K562 (cell line): ENCODE data around the gene PRKACA. TPM values are rescaled to one million over a fixed set of nuclear protein-coding genes. Genes with fewer than 3 reads are reported as not detected.

ENCODE experiments used
- ATAC-seq: fragments of 200-7000 bp; cut with Tn5 transposase; 3 replicates; pipeline ENCODE4 v1.9.1; 2020; ENCODE audit warnings: moderate library complexity
- BruUV-seq: library from RNA; stranded (reverse); fragments of 400-500 nt; replicated peaks from 2 replicates; lab custom pipeline; 2021; lab: Mats Ljungman, UMichigan
- CTCF ChIA-PET: fragments of 300-600 bp; formaldehyde crosslinking; extraction: SDS; loops from one replicate; lab custom pipeline; 2021; ENCODE audit warnings: low intra/inter-chr PET ratio; lab: Yijun Ruan, JAX
- POLR2A ChIA-PET: fragments of 300-600, 350-650 bp; sonication (Branson Sonifier 250); formaldehyde crosslinking; extraction: SDS; loops from one replicate; lab custom pipeline; 2021; ENCODE audit warnings: antibody characterized with exemption, inconsistent platforms; lab: Yijun Ruan, JAX
- DNase-seq, 4 experiments: peaks; one replicate each; pipeline versions ENCODE4 v3.0.0 to v3.0.0-alpha.2; 2011 to 2018; ENCODE audit warnings: low spot score in 3 of 4, mixed read lengths in 3 of 4; ENCODE audit errors: extremely low read depth in 1 of 4
- FAIRE-seq: peaks from 2 replicates; lab custom pipeline; 2011; peaks lifted over from hg19 to GRCh38; lab: Jason Lieb, UNC
- H2AFZ ChIP-seq: 2 replicates; pipeline ENCODE4 v1.6.0; 2011; ENCODE audit warnings: low read depth, low read length, control low read depth, inconsistent platforms
- H3K27ac ChIP-seq: fragments of 200-600 bp; 3 replicates; pipeline ENCODE4 v1.8.0; 2011; ENCODE audit warnings: low read depth, mild to moderate bottlenecking, control low read depth, inconsistent platforms, low read length, moderate library complexity, mixed read lengths; ENCODE audit errors: extremely low read depth
- H3K27me3 ChIP-seq, 2 experiments: fragments of 300-600 bp in 1 of 2; 2 replicates in 1 of 2; 3 replicates in 1 of 2; pipeline versions ENCODE4 v1.6.0 to v1.8.0; 2011; ENCODE audit warnings: inconsistent platforms in 2 of 2, low read length in 2 of 2, mild to moderate bottlenecking in 1 of 2, mixed read lengths in 1 of 2, moderate library complexity in 1 of 2; ENCODE audit not compliant: control insufficient read depth in 2 of 2, insufficient read depth in 2 of 2
- H3K36me3 ChIP-seq: fragments of 300-600 bp; 3 replicates; pipeline ENCODE4 v1.8.0; 2011; ENCODE audit warnings: mild to moderate bottlenecking, low read length, inconsistent platforms; ENCODE audit not compliant: control insufficient read depth, insufficient read depth
- H3K4me1 ChIP-seq, 2 experiments: fragments of 200-600 bp in 1 of 2; replicated peaks in 1 of 2; 2 replicates in 1 of 2; 3 replicates in 1 of 2; pipeline versions ENCODE4 v1.5.1 to v1.8.0; 2011; ENCODE audit warnings: inconsistent platforms in 2 of 2, low read length in 2 of 2, mild to moderate bottlenecking in 1 of 2, mixed read lengths in 1 of 2, moderate library complexity in 1 of 2; ENCODE audit not compliant: control insufficient read depth in 2 of 2, insufficient read depth in 2 of 2
- H3K4me2 ChIP-seq: 2 replicates; pipeline ENCODE4 v1.6.1; 2011; ENCODE audit warnings: low read length, control low read depth, inconsistent platforms, mixed read lengths; ENCODE audit not compliant: insufficient read depth
- H3K4me3 ChIP-seq: fragments of 200-600 bp; sonication (generic), shearing (Covaris generic); 2 replicates; pipeline ENCODE4 v1.5.1; 2016; ENCODE audit warnings: control low read depth, inconsistent platforms
- H3K79me2 ChIP-seq: fragments of 200-600 bp; 3 replicates; pipeline ENCODE4 v1.8.0; 2011; ENCODE audit warnings: low read length, inconsistent platforms; ENCODE audit not compliant: control insufficient read depth, insufficient read depth
- H3K9ac ChIP-seq, 2 experiments: 2 replicates each; pipeline versions ENCODE4 v1.6.0 to v1.6.1; 2011; ENCODE audit warnings: low read depth in 2 of 2, low read length in 2 of 2, control low read depth in 1 of 2, inconsistent platforms in 1 of 2, mild to moderate bottlenecking in 1 of 2, mixed read lengths in 1 of 2; ENCODE audit not compliant: insufficient read depth in 1 of 2
- H3K9me1 ChIP-seq: one replicate; pipeline ENCODE4 v1.6.0; 2011; ENCODE audit warnings: inconsistent platforms, mild to moderate bottlenecking, low read length, moderate library complexity; ENCODE audit not compliant: control insufficient read depth, insufficient read depth
- H3K9me3 ChIP-seq: replicated peaks from 2 replicates; pipeline ENCODE4 v1.5.1; 2011; ENCODE audit warnings: low read depth, low read length, inconsistent platforms; ENCODE audit not compliant: control insufficient read depth, insufficient read depth
- H4K20me1 ChIP-seq: replicated peaks from 2 replicates; pipeline ENCODE4 v1.6.1; 2011; ENCODE audit warnings: low read length, inconsistent platforms, mixed read lengths; ENCODE audit not compliant: control insufficient read depth, insufficient read depth
- ETV5 ChIP-seq: sonication (generic); formaldehyde crosslinking; IDR thresholded peaks from 2 replicates; pipeline ENCODE4 v1.4.0; 2020; ENCODE audit warnings: low read depth, mild to moderate bottlenecking, missing genetic modification reagents
- ZNF174 ChIP-seq: fragments of 250-450 bp; sonication (Bioruptor Pico); IDR thresholded peaks from 2 replicates; pipeline ENCODE4 v1.4.0; 2020; ENCODE audit warnings: mild to moderate bottlenecking
- ZNF277 ChIP-seq: fragments of 250-450 bp; sonication (Bioruptor Pico); IDR thresholded peaks from 2 replicates; pipeline ENCODE4 v1.8.0; 2022; ENCODE audit warnings: inconsistent platforms, mild to moderate bottlenecking, moderate library complexity, borderline replicate concordance
- WGBS: fragments of 100-300 bp; shearing (Covaris generic); methylation state at CpG from one replicate; pipeline ENCODE4 v1.1.6; 2016; ENCODE audit warnings: low coverage, mixed read lengths; ENCODE audit not compliant: insufficient coverage; ENCODE audit errors: missing lambda C conversion rate; 5-methylcytosine and 5-hydroxymethylcytosine counted together
- in situ Hi-C: fragments of 300-500 bp; cut with MboI; formaldehyde crosslinking; loops from 4 replicates; pipeline ENCODE4 v1.15.0; 2018; ENCODE audit warnings: inconsistent platforms, mixed read lengths
- intact Hi-C: fragments of 100-400 bp; cut with micrococcal nuclease; formaldehyde crosslinking; loops from 2 replicates; pipeline ENCODE4 v1.14.2; 2022
- polyA plus RNA-seq, 8 experiments: library from polyadenylated mRNA; depleted of rRNA in 4 of 8; stranded (reverse) in 5 of 8; unstranded in 3 of 8; fragments of >200 nt; fragmentation: Nextera tagmentation in 2 of 8; fragmentation: Illumina TruSeq in 1 of 8; extraction: Ambion mirVana in 2 of 8; extraction: Trizol in 1 of 8; gene quantifications; 2 replicates each; pipeline versions ENCODE4 v1.2.1 to v1.2.3, GENCODE V29; 2011 to 2014; ENCODE audit warnings: inconsistent platforms in 1 of 8, missing spikeins in 1 of 8
- total RNA-seq, 7 experiments: library from RNA; depleted of rRNA in 6 of 7; stranded (reverse); fragments of >200 nt in 6 of 7; fragmentation: Illumina TruSeq in 2 of 7; extraction: Trizol in 2 of 7; gene quantifications; 2 replicates each; pipeline versions ENCODE4 v1.2.1 to v1.2.3, GENCODE V29; 2011 to 2021; ENCODE audit warnings: low replicate concordance in 1 of 7

The PRKACA gene
- total and polyA plus RNA-seq, 9 of the 15 experiments (the other 6 are each of a cell fraction or from before 2014, with no cell fraction given): 1.2 to 63.1 (median 13.0) TPM

GRCh38 chr19:14112809-14113385 lies 4.7 kb downstream of the PRKACA start:
- Histone ChIP-seq H4K20me1 (no peaks in the 10 kb centered on the region), H3K9me1 (peaks cover 4% of the 10 kb centered on the region), H3K79me2 (peaks cover 24% of the 10 kb centered on the region)
- TF ChIP-seq ZNF174 (CRISPR knock-in tag) (no peak), ETV5 (CRISPR knock-in tag) (no peak)
- TF ChIP-seq, all 486 proteins: peak for 0
- no peak overlapping the region for H3K4me3 ChIP-seq
- peak overlapping the region in 1 of 2 experiments; percentile 62; a peak in 2 of 4 replicates for H3K9ac ChIP-seq
- FAIRE-seq: no peak
- no peaks in the 10 kb centered on the region; the same call in 2 of the 3 replicates for H3K36me3 ChIP-seq
- ChIA-PET CTCF (no interaction called here), POLR2A (interaction anchor here (0.6 to 2.0 kb wide), 4 partner anchors 9 to 1285 kb away, joined by 3 to 5 read pairs (median 4); partner anchors contain the start of gene ASF1B)
- no peak for DNase-seq
- no peak overlapping the region for H3K27ac ChIP-seq
- intact Hi-C loops (no loop called here), in situ Hi-C loops (no loop called here)
- no peak for ATAC-seq
- 67% methylated on average over 12 of the region's 12 CpGs for WGBS
- BruUV-seq: no TSS peak
- no peaks in the 10 kb centered on the region for H3K9me3 ChIP-seq
- peaks cover 32 to 47% of the 10 kb centered on the region in 2 experiments; a peak in 4 of 5 replicates for H3K4me1 ChIP-seq
- H3K4me2 ChIP-seq: no peak overlapping the region
- H3K27me3 ChIP-seq: no peaks in the 10 kb centered on the region
- no peak overlapping the region for H2AFZ ChIP-seq

- Histone ChIP-seq H4K20me1 (no peaks in the 10 kb centered on the region), H3K36me3 (no peaks in the 10 kb centered on the region; the same call in 2 of the 3 replicates), H3K79me2 (peaks cover 23% of the 10 kb centered on the region), H3K9me3 (no peaks in the 10 kb centered on the region), H2AFZ (no peak overlapping the region), H3K27me3 (no peaks in the 10 kb centered on the region), H3K4me1 (peaks cover 32 to 49% of the 10 kb centered on the region in 2 experiments; a peak in 4 of 5 replicates), H3K9ac (peak overlapping the region in 1 of 2 experiments; percentile 56; a peak in 2 of 4 replicates), H3K9me1 (peaks cover 4% of the 10 kb centered on the region), H3K27ac (no peak overlapping the region), H3K4me3 (no peak overlapping the region), H3K4me2 (no peak overlapping the region)
- DNase-seq (no peak), FAIRE-seq (no peak), ATAC-seq (no peak)
- 74% methylated on average over 10 of the region's 12 CpGs for WGBS
- no TSS peak for BruUV-seq
- ChIA-PET POLR2A (interaction anchor here (0.5 to 2.0 kb wide), 3 partner anchors 9 to 406 kb away, joined by 3 to 5 read pairs (median 3); partner anchors contain the start of genes ASF1B and DNAJB1), CTCF (no interaction called here)
- intact Hi-C loops: no loop called here
- TF ChIP-seq ZNF277 (CRISPR knock-in tag): no peak
- in situ Hi-C loops: no loop called here
These were observed 5.3 kb downstream of the PRKACA start for GRCh38 chr19:14112051-14112808.
